ENCODE data around the gene OSBPL9. TPM values are rescaled to one million over a fixed set of nuclear protein-coding genes. Genes with fewer than 3 reads are reported as not detected.

The OSBPL9 gene
- polyA plus RNA-seq, 1 experiment = 68.3 TPM

GRCh38 chr1:51790385-51790784, 173.5 kb downstream of the OSBPL9 start:
- no peak for DNase-seq (ENCODE audit: low read depth)
- Histone ChIP-seq H3K36me3 (ENCODE audit: control insufficient read depth, insufficient read depth, low read length) (peaks cover 19% of the 10 kb centered on the region), H3K27me3 (ENCODE audit: control insufficient read depth, insufficient read depth, low read length) (no peaks in the 10 kb centered on the region), H3K4me3 (ENCODE audit: low read depth, low read length) (no peak overlapping the region)
- ChIA-PET POLR2A (no interaction called here), CTCF (interaction anchor here (0.6 to 1.6 kb wide), 4 partner anchors 9 to 449 kb away, joined by 3 to 6 read pairs (median 4); no protein-coding TSS in a partner anchor)
- TF ChIP-seq CTCF (IDR thresholded peaks at IDR 0.05; ENCODE audit: insufficient read depth, low read depth, low read length) = no peak

- Histone ChIP-seq H3K36me3 (ENCODE audit: control insufficient read depth, insufficient read depth, low read length) (peaks cover 19% of the 10 kb centered on the region), H3K4me3 (ENCODE audit: low read depth, low read length) (no peak overlapping the region), H3K27me3 (ENCODE audit: control insufficient read depth, insufficient read depth, low read length) (no peaks in the 10 kb centered on the region)
- CTCF ChIA-PET = no interaction called here
- no peak for TF ChIP-seq CTCF (IDR thresholded peaks at IDR 0.05; ENCODE audit: insufficient read depth, low read depth, low read length)
- no peak for DNase-seq (ENCODE audit: low read depth)
- POLR2A ChIA-PET = no interaction called here
These were observed 175.0 kb downstream of the OSBPL9 start for GRCh38 chr1:51791888-51792287.

GRCh38 chr1:51792864-51793263, 176.0 kb downstream of the OSBPL9 start:
- Histone ChIP-seq H3K27me3 (ENCODE audit: control insufficient read depth, insufficient read depth, low read length) (no peaks in the 10 kb centered on the region), H3K4me3 (ENCODE audit: low read depth, low read length) (no peak overlapping the region), H3K36me3 (ENCODE audit: control insufficient read depth, insufficient read depth, low read length) (peaks cover 16% of the 10 kb centered on the region)
- TF ChIP-seq CTCF (IDR thresholded peaks at IDR 0.05; ENCODE audit: insufficient read depth, low read depth, low read length) = 0 out of 2 replicates have a peak, but pooled peaks have one; percentile 5
- peak; percentile 17 for DNase-seq (ENCODE audit: low read depth)
- ChIA-PET POLR2A (no interaction called here), CTCF (no interaction called here)

- DNase-seq (ENCODE audit: low read depth) = no peak
- no peak for TF ChIP-seq CTCF (IDR thresholded peaks at IDR 0.05; ENCODE audit: insufficient read depth, low read depth, low read length)
- ChIA-PET CTCF (interaction anchor here (0.5 kb wide), 1 partner anchor 209 kb away, joined by 3 read pairs; no protein-coding TSS in a partner anchor), POLR2A (no interaction called here)
- H3K27me3 ChIP-seq (ENCODE audit: control insufficient read depth, insufficient read depth, low read length) = no peaks in the 10 kb centered on the region
- H3K36me3 ChIP-seq (ENCODE audit: control insufficient read depth, insufficient read depth, low read length) = peaks cover 19% of the 10 kb centered on the region
- no peak overlapping the region for H3K4me3 ChIP-seq (ENCODE audit: low read depth, low read length)
These were observed 177.4 kb downstream of the OSBPL9 start for GRCh38 chr1:51794260-51794659.

- ChIA-PET POLR2A (no interaction called here), CTCF (interaction anchor here (0.5 kb wide), 1 partner anchor 209 kb away, joined by 3 read pairs; no protein-coding TSS in a partner anchor)
- no peak overlapping the region for H3K4me3 ChIP-seq (ENCODE audit: low read depth, low read length)
- no peaks in the 10 kb centered on the region for H3K27me3 ChIP-seq (ENCODE audit: control insufficient read depth, insufficient read depth, low read length)
- DNase-seq (ENCODE audit: low read depth) = no peak
- peaks cover 22% of the 10 kb centered on the region for H3K36me3 ChIP-seq (ENCODE audit: control insufficient read depth, insufficient read depth, low read length)
- TF ChIP-seq CTCF (IDR thresholded peaks at IDR 0.05; ENCODE audit: insufficient read depth, low read depth, low read length) = no peak
These were observed 178.0 kb downstream of the OSBPL9 start for GRCh38 chr1:51794868-51795267.

Data from BJ (cell line).